ENCODE measurements around the gene DDIT4. TPM values are rescaled to one million over a fixed set of nuclear protein-coding genes. Genes with fewer than 3 reads are reported as not detected.

DDIT4 gene
- total RNA-seq, 1 donor from 2014 or later, result 232 TPM

DNA sequence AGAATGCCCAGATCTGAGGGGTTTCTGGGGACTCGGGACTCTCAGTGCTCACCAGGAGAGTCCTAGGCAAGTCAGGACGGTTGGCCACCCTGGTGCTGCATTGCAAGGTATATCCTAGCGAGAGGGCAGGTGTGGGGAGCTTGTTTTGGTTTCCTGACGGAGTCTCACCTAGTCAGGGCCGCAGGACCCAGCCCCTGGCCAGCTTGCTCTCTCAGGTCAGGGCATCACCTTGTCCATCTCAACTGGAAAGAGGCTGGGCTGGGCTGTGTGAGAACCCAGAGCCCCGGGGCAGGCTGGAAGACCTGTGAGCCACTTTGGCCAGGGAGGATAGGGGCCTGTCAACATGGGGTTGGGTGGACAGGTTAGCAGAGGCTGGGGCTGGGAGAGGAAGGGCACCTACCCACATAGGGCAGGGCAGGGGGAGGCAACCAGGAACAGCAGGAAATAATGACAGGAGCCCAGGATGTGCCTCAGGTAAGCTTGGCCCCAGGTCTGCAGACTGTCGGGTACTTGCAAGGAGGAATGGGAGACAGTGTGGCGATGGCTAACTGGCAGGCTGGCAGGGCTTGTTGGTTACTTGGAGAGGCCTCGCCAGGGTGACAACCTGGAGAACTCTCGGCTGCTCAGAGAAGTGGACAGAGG is 49.5 kb downstream of the DDIT4 start:
- no peak for ATAC-seq
- intact Hi-C loops (cut with DNase I), result loop anchor here (10.0 kb wide), 1 partner anchor 358 kb away; the partner anchor contains the start of gene CHST3
- DNase-seq (ENCODE audit: low spot score), result no peak

DNA sequence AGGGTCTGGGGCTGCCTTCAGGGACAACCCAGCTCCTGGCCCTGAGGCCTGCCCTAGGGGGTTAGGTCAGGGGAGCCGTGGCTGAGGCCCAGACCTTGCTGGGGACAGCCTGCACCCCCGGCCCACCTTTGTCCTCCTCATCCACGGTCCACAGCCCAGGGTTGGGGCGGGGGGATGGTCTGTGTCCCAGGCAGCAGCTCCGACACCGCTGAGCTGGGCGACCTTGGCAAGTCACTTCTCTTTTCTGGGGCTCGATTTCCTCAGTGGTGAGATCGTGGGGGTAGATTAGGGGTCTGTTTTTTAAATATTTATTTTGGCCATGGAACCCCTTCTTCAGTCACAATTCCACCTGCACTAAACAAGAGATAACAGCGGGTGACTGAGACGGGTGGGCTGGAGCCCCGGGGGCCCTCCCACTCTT is 50.1 kb downstream of the DDIT4 start:
- no peak for ATAC-seq
- DNase-seq (ENCODE audit: low spot score), result no peak
- intact Hi-C loops (cut with DNase I), result loop anchor here (10.0 kb wide), 1 partner anchor 359 kb away; the partner anchor contains the start of gene CHST3

Other genes with a start within 250 kb of the DDIT4 start
- 5.3 TPM for gene SPOCK2, start 185.4 kb upstream of the DDIT4 start, total RNA-seq
- 76.1 TPM for gene ANAPC16, start 57.9 kb upstream of the DDIT4 start, total RNA-seq
- gene ASCC1, start 57.6 kb upstream of the DDIT4 start, total RNA-seq, result 37.4 TPM
- gene DNAJB12, start 81.0 kb downstream of the DDIT4 start, total RNA-seq, result 50.0 TPM